CD4-positive, alpha-beta memory T cell (primary cell): ENCODE results near the gene UBL4A. TPM values are rescaled to one million over a fixed set of nuclear protein-coding genes. Genes with fewer than 3 reads are reported as not detected.

Experiments
- CTCF ChIA-PET: fragments of 350-600 bp; sonication (Branson Sonifier 250); formaldehyde crosslinking; loops from one replicate; lab custom pipeline; 2021; ENCODE audit warnings: inconsistent platforms; ENCODE audit not compliant: partially characterized antibody; lab: Charles Lee
- POLR2A ChIA-PET: fragments of 350-600 bp; sonication (Branson Sonifier 250); formaldehyde crosslinking; loops from one replicate; lab custom pipeline; 2021; ENCODE audit not compliant: partially characterized antibody; lab: Charles Lee
- DNase-seq, 5 donors: peaks; one replicate each; pipeline versions ENCODE4 v3.0.0 to v3.0.0-alpha.2; 2020 to 2022; ENCODE audit warnings: mixed read lengths in 1 of 5
- H3K27ac ChIP-seq: one replicate; pipeline ENCODE4 v1.7.0; 2013; ENCODE audit warnings: low read depth, low read length
- H3K27me3 ChIP-seq: 2 replicates; pipeline ENCODE4 v1.7.0; 2013; ENCODE audit warnings: mild to moderate bottlenecking, low read length, moderate library complexity; ENCODE audit not compliant: insufficient read depth
- H3K36me3 ChIP-seq: 2 replicates; pipeline ENCODE4 v1.7.0; 2013; ENCODE audit warnings: mild to moderate bottlenecking, low read length, moderate library complexity; ENCODE audit not compliant: insufficient read depth
- H3K4me1 ChIP-seq: 2 replicates; pipeline ENCODE4 v1.7.0; 2013; ENCODE audit warnings: mild to moderate bottlenecking, low read length, moderate library complexity; ENCODE audit not compliant: insufficient read depth
- H3K4me3 ChIP-seq, 2 donors: one replicate each; pipeline ENCODE4 v1.7.0; 2013; ENCODE audit warnings: low read length in 2 of 2, mild to moderate bottlenecking in 1 of 2
- H3K9me3 ChIP-seq, 2 donors: one replicate each; pipeline ENCODE4 v1.7.0; 2013; ENCODE audit warnings: low read length in 2 of 2, control low read depth in 1 of 2; ENCODE audit not compliant: control insufficient read depth in 1 of 2
- H3K27ac Mint-ChIP-seq, 7 donors: one replicate each; pipeline ENCODE4 v1.8.0; 2020 to 2021; ENCODE audit warnings: mixed read lengths in 7 of 7, mild to moderate bottlenecking in 6 of 7, inconsistent platforms in 3 of 7, moderate library complexity in 3 of 7
- H3K27me3 Mint-ChIP-seq, 2 donors: one replicate each; pipeline ENCODE4 v1.8.0; 2020 to 2021; ENCODE audit warnings: mixed read lengths in 2 of 2
- H3K36me3 Mint-ChIP-seq, 2 donors: one replicate each; pipeline ENCODE4 v1.8.0; 2020 to 2021; ENCODE audit warnings: mixed read lengths in 2 of 2, inconsistent platforms in 1 of 2, mild to moderate bottlenecking in 1 of 2
- H3K4me1 Mint-ChIP-seq, 4 donors: one replicate each; pipeline ENCODE4 v1.8.0; 2020 to 2021; ENCODE audit warnings: mixed read lengths in 4 of 4, mild to moderate bottlenecking in 1 of 4
- H3K4me3 Mint-ChIP-seq, 8 donors: one replicate each; pipeline ENCODE4 v1.8.0; 2020 to 2021; ENCODE audit warnings: mixed read lengths in 8 of 8, mild to moderate bottlenecking in 7 of 8, moderate library complexity in 6 of 8, inconsistent platforms in 3 of 8
- H3K9me3 Mint-ChIP-seq, 8 donors: one replicate each; pipeline ENCODE4 v1.8.0; 2020 to 2021; ENCODE audit warnings: mixed read lengths in 8 of 8, mild to moderate bottlenecking in 5 of 8, inconsistent platforms in 3 of 8, moderate library complexity in 1 of 8
- intact Hi-C: fragments of 100-400 bp; cut with micrococcal nuclease; formaldehyde crosslinking; loops from one replicate; pipeline ENCODE4 v1.15.1; 2023
- polyA plus RNA-seq, 2 donors: library from polyadenylated mRNA; unstranded; fragments of 300-500 nt; fragmentation: Illumina TruSeq; gene quantifications; one replicate each; pipeline ENCODE4 v1.2.3, GENCODE V29; 2021
- total RNA-seq, 2 experiments: library from RNA; stranded (reverse); gene quantifications; one replicate each; pipeline ENCODE4 v1.2.3, GENCODE V29; 2021

The UBL4A gene
- total RNA-seq (10 to 100 TPM; 33.2 to 41.3 TPM), polyA plus RNA-seq (10 to 100 TPM; 56.9 to 66.8 TPM)

DNA sequence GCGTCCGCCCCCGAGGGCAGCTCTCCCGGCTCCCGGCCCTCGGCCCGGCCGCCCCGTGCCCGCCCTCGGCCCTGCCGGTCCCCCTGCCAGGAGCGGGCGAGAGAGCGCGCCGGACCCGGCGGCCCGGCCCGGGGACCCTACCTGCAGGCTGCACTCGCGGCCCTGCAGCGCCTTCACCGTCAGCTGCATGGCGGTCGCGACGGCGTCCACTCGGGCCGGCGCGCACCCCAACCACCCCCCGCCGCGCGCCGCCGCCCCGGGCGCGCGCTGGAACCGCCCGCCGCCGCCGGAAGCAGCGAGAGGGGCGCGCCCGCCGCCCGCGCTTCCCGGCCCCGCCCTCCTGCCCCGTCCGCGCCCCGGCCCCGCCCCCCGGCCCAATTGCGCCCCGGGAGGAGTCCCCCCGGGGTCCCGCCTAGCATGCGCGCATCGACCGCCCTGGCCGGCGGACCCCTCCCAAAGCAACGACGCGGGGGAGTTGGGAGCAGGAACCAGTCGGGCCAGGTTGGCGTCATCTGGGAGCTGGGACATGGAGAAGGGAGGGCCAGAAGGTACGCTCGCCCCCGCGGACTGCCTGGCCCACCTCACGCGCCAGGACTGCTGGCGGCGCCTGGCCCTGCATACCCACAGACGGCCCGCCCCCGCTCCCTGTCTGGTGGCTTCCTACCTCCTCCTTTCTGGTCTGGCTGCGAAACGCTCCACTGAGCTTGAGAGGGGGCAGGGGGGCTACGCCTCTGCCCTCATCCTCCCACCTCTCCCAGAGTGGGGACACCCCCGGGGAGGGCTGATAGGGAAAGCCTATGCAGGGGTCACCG is at the start of gene UBL4A:
Gene UBL4A, minus strand, starts transcription at position 220 of the 812 bp plus-strand sequence. Its CDS starts 31 bp downstream, at position 189.
- Mint-ChIP-seq H3K27ac (peak within 1 kb of the TSS; percentile 37 to 89 (median 81)), H3K4me3 (peak within 1 kb of the TSS; percentile 69 to 83 (median 79)), H3K4me1 (peaks cover 5 to 45% (median 16%) of the 10 kb centered on the region in 4 donors), H3K9me3 (no peaks in the 10 kb centered on the region), H3K27me3 (no peaks in the 10 kb centered on the region), H3K36me3 (peaks cover 0 to 9% of the 10 kb centered on the region in 2 donors)
- Histone ChIP-seq H3K4me1 (peaks cover 44% of the 10 kb centered on the region), H3K36me3 (no peaks in the 10 kb centered on the region), H3K9me3 (no peaks in the 10 kb centered on the region), H3K27ac (peak within 1 kb of the TSS; percentile 62), H3K27me3 (no peaks in the 10 kb centered on the region), H3K4me3 (peak within 1 kb of the TSS in 1 of 2 donors; percentile 47)
- ChIA-PET POLR2A (interaction anchor here (0.5 to 8.9 kb wide), 17 partner anchors 10 to 515 kb away, joined by 3 to 111 read pairs (median 6); partner anchors contain the start of genes ATP6AP1, FAM3A, G6PD and HCFC1), CTCF (interaction anchor here (1.0 to 3.4 kb wide), 2 partner anchors 10 to 41 kb away, joined by 4 to 10 read pairs; no protein-coding TSS in a partner anchor)
- DNase-seq: peak; percentile 43 to 59 (median 48)
- intact Hi-C loops: no loop called here

- Histone ChIP-seq H3K36me3 (peaks cover 3% of the 10 kb centered on the region), H3K27me3 (no peaks in the 10 kb centered on the region), H3K9me3 (no peaks in the 10 kb centered on the region), H3K4me3 (no peak overlapping the region), H3K27ac (no peak overlapping the region), H3K4me1 (peaks cover 8% of the 10 kb centered on the region)
- intact Hi-C loops: loop anchor here (2.0 kb wide), 1 partner anchor 523 kb away; no protein-coding TSS in a partner anchor
- Mint-ChIP-seq H3K27me3 (no peaks in the 10 kb centered on the region), H3K27ac (peak overlapping the region in 1 of 7 donors; percentile 27), H3K36me3 (peaks cover 0 to 12% of the 10 kb centered on the region in 2 donors), H3K4me3 (no peak overlapping the region), H3K9me3 (peaks cover 0 to 2% (median 0%) of the 10 kb centered on the region in 8 donors), H3K4me1 (peaks cover 2 to 14% (median 5%) of the 10 kb centered on the region in 4 donors)
- no peak for DNase-seq
- POLR2A ChIA-PET: interaction anchor here (1.1 to 6.5 kb wide), 2 partner anchors 11 to 137 kb away, joined by 3 to 56 read pairs; partner anchors contain the start of genes IKBKG and RPL10
- CTCF ChIA-PET: interaction anchor here (1.1 to 5.2 kb wide), 3 partner anchors 107 to 517 kb away, joined by 3 to 26 read pairs (median 4); partner anchors contain the start of genes ATP6AP1 and RPL10
Observed at GRCh38 chrX:154535892-154536291, 49.5 kb upstream of the UBL4A start.

DNA sequence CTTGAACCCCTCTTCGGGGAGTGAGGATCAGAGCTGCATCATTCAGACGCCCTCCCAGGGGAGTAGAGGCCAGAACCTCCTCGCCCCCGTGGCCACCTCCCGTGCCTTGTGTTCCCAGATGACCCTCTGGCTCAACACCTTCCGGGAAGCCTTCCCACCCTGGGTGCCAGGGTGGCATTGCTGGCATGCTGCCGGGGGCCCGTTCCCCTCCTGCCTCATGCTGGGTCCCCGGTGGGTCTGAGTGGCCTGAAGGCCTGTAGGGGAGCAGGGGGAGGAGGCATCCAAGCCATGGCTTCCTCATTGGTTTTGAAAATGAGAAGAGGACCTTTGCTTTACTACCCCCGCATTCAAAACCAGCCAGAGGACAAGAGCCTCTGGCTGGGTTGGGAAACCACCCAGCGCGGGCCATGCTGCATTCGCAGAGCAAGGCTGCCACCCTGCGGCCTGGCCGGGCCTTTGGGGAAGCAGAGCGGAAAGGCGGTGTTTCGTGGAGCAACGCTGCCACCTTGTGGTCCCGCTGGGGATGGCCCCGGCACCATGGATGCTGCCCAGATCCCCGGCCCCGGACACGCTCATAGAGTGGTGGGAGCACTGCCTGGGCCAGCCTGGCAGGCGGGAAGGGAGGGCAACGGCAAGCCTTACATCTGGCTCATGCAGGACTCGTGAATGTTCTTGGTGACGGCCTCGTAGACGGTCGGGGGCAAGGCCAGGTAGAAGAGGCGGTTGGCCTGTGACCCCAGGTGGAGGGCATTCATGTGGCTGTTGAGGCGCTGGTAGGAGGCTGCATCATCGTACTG is 48.3 kb upstream of the UBL4A start:
- Mint-ChIP-seq H3K4me3 (no peak overlapping the region), H3K27ac (peak overlapping the region in 6 of 7 donors; percentile 22 to 86 (median 72)), H3K4me1 (peaks cover 2 to 14% (median 5%) of the 10 kb centered on the region in 4 donors), H3K9me3 (peaks cover 0 to 2% (median 0%) of the 10 kb centered on the region in 8 donors), H3K27me3 (no peaks in the 10 kb centered on the region), H3K36me3 (peaks cover 0 to 13% of the 10 kb centered on the region in 2 donors)
- Histone ChIP-seq H3K9me3 (no peaks in the 10 kb centered on the region), H3K36me3 (peaks cover 3% of the 10 kb centered on the region), H3K27me3 (no peaks in the 10 kb centered on the region), H3K4me3 (no peak overlapping the region), H3K27ac (peak overlapping the region; percentile 43), H3K4me1 (peaks cover 8% of the 10 kb centered on the region)
- POLR2A ChIA-PET: interaction anchor here (1.1 to 6.5 kb wide), 3 partner anchors 13 to 161 kb away, joined by 3 to 56 read pairs (median 3); partner anchors contain the start of genes IKBKG and RPL10
- CTCF ChIA-PET: interaction anchor here (0.7 to 5.2 kb wide), 6 partner anchors 8 to 516 kb away, joined by 3 to 26 read pairs (median 4); partner anchors contain the start of gene RPL10
- DNase-seq: peak; percentile 85 to 92 (median 89)
- intact Hi-C loops: loop anchor here (1.0 to 2.0 kb wide), 2 partner anchors 161 to 522 kb away; no protein-coding TSS in a partner anchor

- Mint-ChIP-seq H3K27ac (no peak overlapping the region), H3K27me3 (no peaks in the 10 kb centered on the region), H3K36me3 (peaks cover 0 to 13% of the 10 kb centered on the region in 2 donors), H3K9me3 (peaks cover 0 to 2% (median 0%) of the 10 kb centered on the region in 8 donors), H3K4me1 (peaks cover 2 to 14% (median 5%) of the 10 kb centered on the region in 4 donors), H3K4me3 (no peak overlapping the region)
- POLR2A ChIA-PET: interaction anchor here (0.8 to 6.5 kb wide), 3 partner anchors 134 to 607 kb away, joined by 3 to 56 read pairs (median 3); partner anchors contain the start of gene RPL10
- H3K9me3 ChIP-seq: no peaks in the 10 kb centered on the region
- CTCF ChIA-PET: interaction anchor here (0.8 to 5.2 kb wide), 3 partner anchors 134 to 585 kb away, joined by 3 to 26 read pairs (median 6); partner anchors contain the start of gene RPL10
- H3K27me3 ChIP-seq: no peaks in the 10 kb centered on the region
- no peak overlapping the region for H3K4me3 ChIP-seq
- no peak overlapping the region for H3K27ac ChIP-seq
- DNase-seq: no peak
- intact Hi-C loops: no loop called here
- H3K36me3 ChIP-seq: peaks cover 3% of the 10 kb centered on the region
- peaks cover 8% of the 10 kb centered on the region for H3K4me1 ChIP-seq
Observed at GRCh38 chrX:154532690-154533089, 46.3 kb upstream of the UBL4A start.

DNA sequence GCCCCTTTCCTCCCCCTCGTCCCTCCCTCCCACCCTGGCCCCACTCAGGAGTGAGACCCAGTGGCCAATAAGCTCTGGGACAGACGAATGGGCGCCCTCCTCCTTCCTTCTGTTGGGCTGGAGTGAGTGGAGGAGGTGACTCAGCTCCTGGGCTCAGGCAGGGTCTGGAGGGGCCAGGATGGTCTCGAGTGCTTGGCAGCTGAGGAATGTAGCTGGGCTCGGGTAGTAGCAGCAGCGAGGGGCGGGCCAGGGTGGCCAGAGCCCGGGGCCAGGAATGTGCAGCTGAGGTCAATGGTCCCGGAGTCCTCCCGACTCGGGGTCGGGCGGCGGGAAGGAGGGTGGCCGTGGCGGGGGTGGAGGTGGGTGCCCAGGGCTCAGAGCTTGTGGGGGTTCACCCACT is 45.2 kb upstream of the UBL4A start:
- Histone ChIP-seq H3K36me3 (peaks cover 3% of the 10 kb centered on the region), H3K27ac (no peak overlapping the region), H3K4me1 (peaks cover 17% of the 10 kb centered on the region), H3K27me3 (no peaks in the 10 kb centered on the region), H3K9me3 (no peaks in the 10 kb centered on the region), H3K4me3 (no peak overlapping the region)
- Mint-ChIP-seq H3K27me3 (no peaks in the 10 kb centered on the region), H3K4me1 (peaks cover 5 to 24% (median 12%) of the 10 kb centered on the region in 4 donors), H3K36me3 (peaks cover 0 to 13% of the 10 kb centered on the region in 2 donors), H3K4me3 (no peak overlapping the region), H3K9me3 (peaks cover 0 to 2% (median 0%) of the 10 kb centered on the region in 8 donors), H3K27ac (no peak overlapping the region)
- POLR2A ChIA-PET: interaction anchor here (0.6 to 6.5 kb wide), 2 partner anchors 15 to 133 kb away, joined by 3 to 56 read pairs; partner anchors contain the start of gene RPL10
- no peak for DNase-seq
- CTCF ChIA-PET: interaction anchor here (0.8 to 1.8 kb wide), 2 partner anchors 519 to 584 kb away, joined by 3 to 6 read pairs; no protein-coding TSS in a partner anchor
- intact Hi-C loops: no loop called here

GRCh38 chrX:154530286-154530685 is 43.9 kb upstream of the UBL4A start:
- no peak for DNase-seq
- H3K4me1 Mint-ChIP-seq: peaks cover 13 to 37% (median 22%) of the 10 kb centered on the region in 4 donors
- peaks cover 0 to 2% (median 0%) of the 10 kb centered on the region in 8 donors for H3K9me3 Mint-ChIP-seq
- H3K27ac ChIP-seq: no peak overlapping the region
- H3K4me3 Mint-ChIP-seq: no peak overlapping the region
- ChIA-PET CTCF (interaction anchor here (1.3 kb wide), 1 partner anchor 517 kb away, joined by 4 read pairs; no protein-coding TSS in a partner anchor), POLR2A (interaction anchor here (1.2 kb wide), 1 partner anchor 71 kb away, joined by 4 read pairs; no protein-coding TSS in a partner anchor)
- peak overlapping the region in 1 of 7 donors; percentile 25 for H3K27ac Mint-ChIP-seq
- H3K36me3 Mint-ChIP-seq: peaks cover 0 to 13% of the 10 kb centered on the region in 2 donors
- H3K27me3 Mint-ChIP-seq: no peaks in the 10 kb centered on the region
- H3K9me3 ChIP-seq: no peaks in the 10 kb centered on the region
- no peaks in the 10 kb centered on the region for H3K27me3 ChIP-seq
- H3K4me3 ChIP-seq: no peak overlapping the region
- H3K36me3 ChIP-seq: peaks cover 3% of the 10 kb centered on the region
- intact Hi-C loops: no loop called here
- peaks cover 28% of the 10 kb centered on the region for H3K4me1 ChIP-seq
